ENCODE data around the gene COL26A1. TPM values are rescaled to one million over a fixed set of nuclear protein-coding genes. Genes with fewer than 3 reads are reported as not detected.
"Not testable (repeated sequence)": the region's sequence is repeated elsewhere in the genome, so short reads cannot be mapped to it uniquely, and the experiment has no call there.

Gene COL26A1
- total RNA-seq, 4 donors from 2014 or later: not detected

DNA sequence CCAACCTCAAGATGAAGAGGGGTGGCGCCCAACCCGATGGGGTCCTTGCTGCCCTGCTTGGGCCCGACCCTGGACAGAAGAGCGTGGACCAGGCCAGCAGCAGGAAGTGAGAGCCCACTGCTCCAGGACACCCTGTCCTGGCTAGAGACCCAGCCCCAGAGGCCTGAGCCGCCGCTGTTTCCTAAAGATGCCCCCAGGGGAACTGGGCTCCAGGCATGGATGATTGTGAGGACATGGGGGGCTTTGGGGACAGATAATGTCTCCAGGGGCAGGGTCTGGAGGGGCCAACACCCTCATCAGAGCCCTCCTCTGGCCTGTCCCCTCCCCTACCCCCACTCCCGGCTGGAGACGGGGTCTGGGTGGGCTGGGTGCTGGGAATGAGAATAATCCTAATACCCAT lies 194.7 kb downstream of the COL26A1 start:
- 88% methylated on average over 6 of the region's 8 CpGs; no CpG with 5 or more reads in 1 of the 2 donors for WGBS, 2 donors (ENCODE audit: low coverage in 1 of 2)
- no peaks in the 10 kb centered on the region for H3K36me3 ChIP-seq
- no peaks in the 10 kb centered on the region for H3K9me3 ChIP-seq
- intact Hi-C loops (cut with DNase I; ENCODE audit: low total_unique reads): no loop called here
- no peak overlapping the region for H3K4me3 ChIP-seq
- TF ChIP-seq EP300 (IDR thresholded peaks at IDR 0.05; ENCODE audit: low read depth) (no peak), POLR2AphosphoS5 (IDR thresholded peaks at IDR 0.05) (no peak), POLR2A (IDR thresholded peaks at IDR 0.05) (no peak)
- TF ChIP-seq, protein P1, sequence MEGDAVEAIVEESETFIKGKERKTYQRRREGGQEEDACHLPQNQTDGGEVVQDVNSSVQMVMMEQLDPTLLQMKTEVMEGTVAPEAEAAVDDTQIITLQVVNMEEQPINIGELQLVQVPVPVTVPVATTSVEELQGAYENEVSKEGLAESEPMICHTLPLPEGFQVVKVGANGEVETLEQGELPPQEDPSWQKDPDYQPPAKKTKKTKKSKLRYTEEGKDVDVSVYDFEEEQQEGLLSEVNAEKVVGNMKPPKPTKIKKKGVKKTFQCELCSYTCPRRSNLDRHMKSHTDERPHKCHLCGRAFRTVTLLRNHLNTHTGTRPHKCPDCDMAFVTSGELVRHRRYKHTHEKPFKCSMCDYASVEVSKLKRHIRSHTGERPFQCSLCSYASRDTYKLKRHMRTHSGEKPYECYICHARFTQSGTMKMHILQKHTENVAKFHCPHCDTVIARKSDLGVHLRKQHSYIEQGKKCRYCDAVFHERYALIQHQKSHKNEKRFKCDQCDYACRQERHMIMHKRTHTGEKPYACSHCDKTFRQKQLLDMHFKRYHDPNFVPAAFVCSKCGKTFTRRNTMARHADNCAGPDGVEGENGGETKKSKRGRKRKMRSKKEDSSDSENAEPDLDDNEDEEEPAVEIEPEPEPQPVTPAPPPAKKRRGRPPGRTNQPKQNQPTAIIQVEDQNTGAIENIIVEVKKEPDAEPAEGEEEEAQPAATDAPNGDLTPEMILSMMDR (IDR thresholded peaks at IDR 0.05): no peak
- peak; percentile 1 for DNase-seq
- H3K27ac ChIP-seq: no peak overlapping the region
- no peaks in the 10 kb centered on the region for H3K4me1 ChIP-seq
- H3K27me3 ChIP-seq: no peaks in the 10 kb centered on the region
- in situ Hi-C loops (cut with MboI; ENCODE audit: low pct_ligation_motif_present in 1 of 4, low pct_unique_long_range_greater_than_20kb in 1 of 4, low sequenced_read_pairs in 3 of 4): no loop called here

DNA sequence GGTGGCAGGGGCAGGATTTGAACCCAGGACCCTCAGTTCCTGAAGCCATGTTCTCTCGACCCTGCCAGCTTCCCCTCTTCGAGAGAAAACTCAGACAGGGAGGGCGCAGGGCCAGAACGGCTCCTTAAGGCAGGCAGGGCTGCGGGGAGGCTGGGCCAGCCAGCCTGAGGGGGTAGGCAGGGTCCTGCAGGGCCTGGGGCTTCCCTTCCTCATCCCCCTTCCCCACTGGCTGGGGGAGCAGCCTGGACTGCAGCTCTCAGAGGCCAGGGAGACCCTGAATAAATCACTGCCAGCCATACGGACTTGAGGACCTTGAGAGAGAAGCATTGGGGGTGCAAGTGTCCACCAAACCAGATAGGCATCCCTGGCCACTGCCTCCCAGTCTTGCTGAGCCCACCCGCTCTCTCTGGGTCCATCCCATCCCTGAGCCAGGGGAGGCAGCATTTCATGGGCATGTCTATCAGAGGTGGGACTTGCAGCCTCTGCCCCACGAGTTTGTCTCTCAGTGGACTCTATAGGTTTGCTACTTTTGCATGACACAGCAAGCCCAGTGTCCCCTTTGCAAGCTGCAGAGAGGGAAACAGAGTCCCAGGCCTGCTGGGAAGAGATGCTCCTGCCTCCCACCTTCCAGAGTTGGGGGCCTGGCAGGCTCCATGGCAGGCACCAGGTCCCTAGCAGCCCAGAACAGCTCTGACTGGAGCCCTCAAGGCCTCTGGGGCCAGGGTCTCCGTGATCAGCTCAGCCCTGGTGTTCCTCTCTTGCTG lies 195.5 kb downstream of the COL26A1 start:
- WGBS, 2 donors (ENCODE audit: low coverage in 1 of 2): 77% methylated on average over 9 of the region's 9 CpGs; no CpG with 5 or more reads in 1 of the 2 donors
- no peaks in the 10 kb centered on the region for H3K36me3 ChIP-seq
- H3K9me3 ChIP-seq: no peaks in the 10 kb centered on the region
- in situ Hi-C loops (cut with MboI; ENCODE audit: low pct_ligation_motif_present in 1 of 4, low pct_unique_long_range_greater_than_20kb in 1 of 4, low sequenced_read_pairs in 3 of 4): no loop called here
- H3K4me3 ChIP-seq: no peak overlapping the region
- H3K27me3 ChIP-seq: no peaks in the 10 kb centered on the region
- DNase-seq: peak; percentile 1
- H3K4me1 ChIP-seq: no peaks in the 10 kb centered on the region
- TF ChIP-seq EP300 (IDR thresholded peaks at IDR 0.05; ENCODE audit: low read depth): no peak
- no peak for TF ChIP-seq POLR2AphosphoS5 (IDR thresholded peaks at IDR 0.05)
- no peak for TF ChIP-seq POLR2A (IDR thresholded peaks at IDR 0.05)
- TF ChIP-seq, protein P1 (IDR thresholded peaks at IDR 0.05): no peak
- intact Hi-C loops (cut with DNase I; ENCODE audit: low total_unique reads): no loop called here
- no peak overlapping the region for H3K27ac ChIP-seq

DNA sequence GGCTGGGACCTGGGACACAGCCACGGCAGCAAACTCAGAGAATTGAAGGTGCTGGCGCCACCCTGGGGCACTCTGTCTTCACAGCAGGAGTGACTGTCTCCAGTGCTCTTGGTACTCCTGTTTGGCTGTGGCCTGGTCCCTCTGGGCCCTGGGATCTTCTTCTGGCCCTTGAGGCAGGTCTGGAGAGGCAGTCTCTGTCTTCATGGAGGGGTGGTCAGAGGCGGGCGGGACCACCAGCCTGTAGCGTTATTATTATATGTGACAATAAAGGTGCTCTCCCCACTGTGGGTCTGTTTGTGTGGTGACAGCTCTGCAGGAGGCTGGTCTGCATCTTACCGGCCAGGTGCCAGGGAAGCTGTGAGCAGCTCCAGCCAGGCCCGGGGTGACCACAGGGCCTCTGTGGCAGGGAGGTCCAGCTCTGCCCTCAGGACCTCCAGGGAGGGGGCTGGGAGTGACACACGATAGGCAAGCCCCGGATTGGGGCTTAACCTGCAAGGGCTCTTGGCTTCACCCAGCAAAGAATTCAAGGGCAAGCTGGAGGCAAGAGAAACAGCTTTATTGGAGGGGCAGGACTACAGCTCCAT lies 196.2 kb downstream of the COL26A1 start:
- no peak overlapping the region for H3K27ac ChIP-seq
- H3K4me3 ChIP-seq: no peak overlapping the region
- 74 to 90% methylated on average over 2 to 9 of the region's 9 CpGs for whole genome bisulfite sequencing, 2 donors (ENCODE audit: low coverage in 1 of 2)
- H3K4me1 ChIP-seq: no peaks in the 10 kb centered on the region
- TF ChIP-seq, protein P1 (IDR thresholded peaks at IDR 0.05): no peak
- TF ChIP-seq EP300 (IDR thresholded peaks at IDR 0.05; ENCODE audit: low read depth) (no peak), POLR2AphosphoS5 (IDR thresholded peaks at IDR 0.05) (no peak), POLR2A (IDR thresholded peaks at IDR 0.05) (no peak)
- no peaks in the 10 kb centered on the region for H3K27me3 ChIP-seq
- no peaks in the 10 kb centered on the region for H3K36me3 ChIP-seq
- H3K9me3 ChIP-seq: no peaks in the 10 kb centered on the region
- in situ Hi-C loops (cut with MboI; ENCODE audit: low pct_ligation_motif_present in 1 of 4, low pct_unique_long_range_greater_than_20kb in 1 of 4, low sequenced_read_pairs in 3 of 4) (no loop called here), intact Hi-C loops (cut with DNase I; ENCODE audit: low total_unique reads) (no loop called here)
- DNase-seq: no peak

DNA sequence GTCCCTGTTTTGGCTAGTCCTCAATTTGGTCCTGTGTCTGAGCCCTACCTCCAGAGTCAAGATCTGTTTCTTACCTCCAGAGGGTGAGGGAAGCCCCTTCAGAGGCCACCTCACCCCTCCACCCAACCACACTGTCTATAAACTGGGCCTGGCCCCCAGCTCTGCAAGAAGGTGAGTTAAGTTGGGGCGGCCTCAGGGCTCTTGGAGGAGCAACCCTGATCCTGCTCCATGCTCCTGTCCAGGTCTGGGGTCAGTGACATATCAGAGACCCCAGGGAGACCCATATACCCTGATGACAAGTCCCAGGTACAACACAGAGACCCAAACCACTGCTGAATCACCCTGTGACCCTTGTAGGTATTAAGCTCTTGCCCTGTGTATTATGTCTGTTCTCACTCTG lies 196.9 kb downstream of the COL26A1 start:
- H3K4me1 ChIP-seq: no peaks in the 10 kb centered on the region
- intact Hi-C loops (cut with DNase I; ENCODE audit: low total_unique reads) (no loop called here), in situ Hi-C loops (cut with MboI; ENCODE audit: low pct_ligation_motif_present in 1 of 4, low pct_unique_long_range_greater_than_20kb in 1 of 4, low sequenced_read_pairs in 3 of 4) (no loop called here)
- no peaks in the 10 kb centered on the region for H3K27me3 ChIP-seq
- 91% methylated on average over 1 of the region's 1 CpG; no CpG with 5 or more reads in 1 of the 2 donors for WGBS, 2 donors (ENCODE audit: low coverage in 1 of 2)
- no peak for TF ChIP-seq EP300 (IDR thresholded peaks at IDR 0.05; ENCODE audit: low read depth)
- no peak for TF ChIP-seq POLR2A (IDR thresholded peaks at IDR 0.05)
- TF ChIP-seq POLR2AphosphoS5 (IDR thresholded peaks at IDR 0.05): no peak
- TF ChIP-seq, protein P1 (IDR thresholded peaks at IDR 0.05): no peak
- H3K27ac ChIP-seq: no peak overlapping the region
- no peaks in the 10 kb centered on the region for H3K9me3 ChIP-seq
- DNase-seq: no peak
- no peak overlapping the region for H3K4me3 ChIP-seq
- no peaks in the 10 kb centered on the region for H3K36me3 ChIP-seq

DNA sequence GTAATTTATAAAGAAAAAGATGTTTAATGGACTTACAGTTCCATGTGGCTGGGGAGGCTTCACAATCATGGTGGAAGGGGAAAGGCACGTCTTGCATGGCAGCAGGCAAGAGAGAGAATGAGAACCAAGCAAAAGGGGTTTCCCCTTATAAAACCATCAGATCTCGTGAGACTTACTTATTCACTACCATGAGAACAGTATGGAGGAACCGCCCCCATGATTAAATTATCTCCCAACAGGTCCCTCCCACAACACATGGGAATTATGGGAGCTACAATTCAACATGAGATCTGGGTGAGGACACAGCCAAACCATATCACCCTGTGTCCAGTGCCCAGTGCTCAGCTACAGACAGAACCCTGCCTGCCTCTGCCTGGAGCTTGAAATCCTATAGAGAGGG lies 197.3 kb downstream of the COL26A1 start:
- H3K27ac ChIP-seq; H3K27me3 ChIP-seq; H3K36me3 ChIP-seq; H3K4me3 ChIP-seq; in situ Hi-C loops (cut with MboI; ENCODE audit: low pct_ligation_motif_present in 1 of 4, low pct_unique_long_range_greater_than_20kb in 1 of 4, low sequenced_read_pairs in 3 of 4); H3K9me3 ChIP-seq; H3K4me1 ChIP-seq; intact Hi-C loops (cut with DNase I; ENCODE audit: low total_unique reads): not testable (repeated sequence)
- 77% methylated on average over 3 of the region's 3 CpGs; no CpG with 5 or more reads in 1 of the 2 donors for WGBS, 2 donors (ENCODE audit: low coverage in 1 of 2)
- DNase-seq: peak; percentile 3

All from transverse colon (tissue), 4 donors.